Activated T-cell treated with anti-CD3 and anti-CD28 coated beads, Interleukin-2, amount 50 U/mL, for 24 hours (primary cell): ENCODE data around the gene CD320.

Source experiments
- DNase-seq: peaks from one replicate; pipeline ENCODE4 v3.0.0-alpha.2; 2020
- H3K27ac Mint-ChIP-seq: 2 replicates; pipeline ENCODE4 v1.8.0; 2020; ENCODE audit warnings: mild to moderate bottlenecking, mixed read lengths
- H3K27me3 Mint-ChIP-seq: 2 replicates; pipeline ENCODE4 v1.8.0; 2020; ENCODE audit warnings: mixed read lengths
- H3K36me3 Mint-ChIP-seq: 2 replicates; pipeline ENCODE4 v1.8.0; 2020; ENCODE audit warnings: low read depth, mixed read lengths
- H3K4me1 Mint-ChIP-seq: 2 replicates; pipeline ENCODE4 v1.8.0; 2020; ENCODE audit warnings: low read depth, mixed read lengths
- H3K4me3 Mint-ChIP-seq: 2 replicates; pipeline ENCODE4 v1.8.0; 2020; ENCODE audit warnings: mild to moderate bottlenecking, moderate library complexity, mixed read lengths
- H3K9me3 Mint-ChIP-seq: 2 replicates; pipeline ENCODE4 v1.8.0; 2020; ENCODE audit warnings: mixed read lengths

Gene CD320

DNA sequence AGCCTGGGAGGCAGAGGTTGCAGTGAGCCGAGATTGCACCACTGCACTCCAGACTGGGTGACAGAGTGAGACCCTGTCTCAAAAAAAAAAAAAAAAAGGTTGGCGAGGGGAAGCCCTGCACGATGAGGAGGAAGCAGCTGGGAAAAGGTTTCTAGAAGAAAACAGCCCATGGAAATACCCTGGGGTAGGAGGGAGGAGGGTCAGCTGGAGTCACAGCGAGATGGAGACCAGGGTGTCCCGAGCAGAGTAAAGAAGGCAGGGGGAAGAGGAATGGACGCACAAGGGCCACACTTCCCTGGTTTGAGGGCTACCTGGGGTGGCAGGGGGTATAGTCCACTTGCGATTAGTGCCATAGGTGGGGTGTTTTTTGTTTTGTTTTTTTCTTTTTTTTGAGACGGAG is 28.5 kb upstream of the CD320 start:
- Mint-ChIP-seq H3K27me3 (peaks cover 47% of the 10 kb centered on the region), H3K9me3 (no peaks in the 10 kb centered on the region), H3K36me3 (no peaks in the 10 kb centered on the region), H3K4me3 (no peak overlapping the region), H3K27ac (no peak overlapping the region), H3K4me1 (peaks cover 10% of the 10 kb centered on the region)
- DNase-seq = no peak

DNA sequence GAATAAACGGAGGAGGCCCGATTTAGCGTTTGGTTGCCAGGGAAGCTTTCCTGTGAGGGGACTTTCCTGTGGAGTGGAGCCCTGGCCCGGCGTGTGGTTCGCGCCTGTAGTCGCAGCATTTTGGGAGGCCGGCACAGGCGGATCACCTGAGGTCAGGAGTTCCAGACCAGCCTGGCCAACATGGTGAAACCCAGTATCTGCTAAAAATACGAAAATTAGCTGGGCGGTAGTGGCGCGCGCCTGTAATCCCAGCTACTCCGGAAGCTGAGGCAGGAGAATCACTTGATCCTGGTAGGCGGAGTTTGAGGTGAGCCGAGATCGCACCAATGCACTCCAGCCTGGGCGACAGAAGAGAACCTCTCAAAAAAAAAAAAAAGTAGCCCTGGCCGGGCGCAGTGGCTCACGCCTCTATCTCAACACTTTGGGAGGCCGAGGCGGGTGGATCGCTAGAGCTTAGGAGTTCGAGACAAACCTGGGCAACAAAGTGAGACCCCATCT is 28.0 kb upstream of the CD320 start:
- H3K36me3 Mint-ChIP-seq = no peaks in the 10 kb centered on the region
- no peak overlapping the region for H3K27ac Mint-ChIP-seq
- peaks cover 10% of the 10 kb centered on the region for H3K4me1 Mint-ChIP-seq
- peaks cover 47% of the 10 kb centered on the region for H3K27me3 Mint-ChIP-seq
- no peak for DNase-seq
- H3K4me3 Mint-ChIP-seq = peak overlapping the region; percentile 40
- H3K9me3 Mint-ChIP-seq = no peaks in the 10 kb centered on the region

DNA sequence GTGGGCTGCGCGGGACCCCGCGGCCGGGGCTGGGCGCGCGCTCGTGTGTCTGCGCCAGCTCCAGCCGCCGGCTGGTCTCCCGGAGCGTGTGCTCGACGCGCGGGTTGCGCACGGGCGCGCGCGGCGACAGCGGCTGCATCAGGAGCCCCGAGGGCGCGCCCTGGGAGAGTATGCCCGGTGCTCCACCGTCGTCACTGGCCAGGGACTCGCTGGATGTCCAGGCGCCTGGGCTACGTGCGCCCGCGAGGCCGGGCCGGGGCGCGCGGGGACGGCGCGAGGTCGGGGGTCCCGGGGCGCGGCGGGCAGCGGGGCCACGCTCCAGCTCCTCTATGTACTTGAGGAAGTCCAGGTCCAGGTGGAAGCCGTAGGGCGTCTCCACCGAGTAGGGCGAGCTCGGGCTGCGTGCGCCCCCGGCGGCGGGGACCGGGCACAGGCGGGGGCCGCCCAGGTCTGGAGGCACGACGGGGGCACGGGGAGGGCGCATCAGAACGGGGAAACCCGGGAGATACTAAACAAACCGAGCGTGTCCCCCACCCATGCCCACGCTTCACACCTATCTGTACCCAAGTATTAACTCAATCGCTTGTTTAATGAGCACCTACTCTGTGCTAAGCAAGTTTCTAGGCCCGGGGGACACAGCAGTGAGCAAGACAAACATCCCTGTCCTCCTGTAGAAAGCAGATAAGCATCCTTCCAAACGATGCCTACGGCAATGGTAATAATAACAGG is 27.3 kb upstream of the CD320 start:
- H3K4me3 Mint-ChIP-seq = peak overlapping the region; percentile 40
- peaks cover 10% of the 10 kb centered on the region for H3K4me1 Mint-ChIP-seq
- no peaks in the 10 kb centered on the region for H3K36me3 Mint-ChIP-seq
- H3K9me3 Mint-ChIP-seq = no peaks in the 10 kb centered on the region
- peaks cover 42% of the 10 kb centered on the region for H3K27me3 Mint-ChIP-seq
- no peak overlapping the region for H3K27ac Mint-ChIP-seq
- DNase-seq = peak; percentile 63

DNA sequence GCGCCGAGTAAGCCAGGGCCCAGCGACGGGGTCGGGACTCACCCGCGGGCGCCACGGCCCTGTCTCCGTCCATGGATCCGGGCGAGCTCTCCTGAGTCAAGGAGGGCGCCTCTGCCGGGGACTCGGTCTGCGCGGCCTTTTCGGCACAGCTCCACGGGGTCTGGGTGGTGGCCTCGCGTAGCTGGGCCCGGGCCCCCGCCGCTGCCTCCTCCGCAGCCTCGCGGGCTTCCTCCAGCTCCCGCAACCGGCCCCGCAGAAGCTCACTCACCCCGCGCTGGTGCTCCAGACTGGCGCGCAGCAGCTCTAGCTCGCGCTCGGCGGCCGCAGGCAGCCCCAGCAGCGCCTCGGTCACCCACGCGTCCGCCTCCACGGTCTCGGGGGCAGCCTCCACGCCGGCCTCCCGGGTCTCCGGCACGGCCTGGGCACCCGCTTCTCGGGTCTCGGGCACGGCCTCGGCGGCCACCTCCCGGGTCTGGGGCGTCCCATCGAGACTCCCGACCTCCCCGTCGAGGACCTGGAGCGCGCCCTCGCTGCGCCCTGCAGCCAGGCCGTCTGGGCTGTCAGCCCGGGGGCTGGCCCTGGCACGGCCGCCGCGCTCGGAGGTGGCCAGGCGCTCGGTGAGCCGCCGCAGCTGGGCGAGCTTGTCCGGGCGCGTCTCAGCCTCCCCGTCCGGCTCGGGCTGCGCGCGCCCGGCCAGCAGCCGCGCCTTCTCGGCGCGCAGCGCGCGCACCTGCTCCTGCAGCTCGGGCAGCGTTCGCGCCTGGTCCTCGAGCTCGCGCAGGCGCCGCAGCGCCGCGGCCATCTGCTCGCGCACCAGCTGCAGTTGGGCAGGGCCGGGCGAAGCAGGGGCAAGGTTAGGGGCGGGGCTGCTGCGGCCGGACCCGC is 26.5 kb upstream of the CD320 start:
- Mint-ChIP-seq H3K4me3 (no peak overlapping the region), H3K27me3 (peaks cover 41% of the 10 kb centered on the region), H3K36me3 (no peaks in the 10 kb centered on the region), H3K27ac (no peak overlapping the region), H3K4me1 (peaks cover 10% of the 10 kb centered on the region), H3K9me3 (no peaks in the 10 kb centered on the region)
- DNase-seq = peak; percentile 60

DNA sequence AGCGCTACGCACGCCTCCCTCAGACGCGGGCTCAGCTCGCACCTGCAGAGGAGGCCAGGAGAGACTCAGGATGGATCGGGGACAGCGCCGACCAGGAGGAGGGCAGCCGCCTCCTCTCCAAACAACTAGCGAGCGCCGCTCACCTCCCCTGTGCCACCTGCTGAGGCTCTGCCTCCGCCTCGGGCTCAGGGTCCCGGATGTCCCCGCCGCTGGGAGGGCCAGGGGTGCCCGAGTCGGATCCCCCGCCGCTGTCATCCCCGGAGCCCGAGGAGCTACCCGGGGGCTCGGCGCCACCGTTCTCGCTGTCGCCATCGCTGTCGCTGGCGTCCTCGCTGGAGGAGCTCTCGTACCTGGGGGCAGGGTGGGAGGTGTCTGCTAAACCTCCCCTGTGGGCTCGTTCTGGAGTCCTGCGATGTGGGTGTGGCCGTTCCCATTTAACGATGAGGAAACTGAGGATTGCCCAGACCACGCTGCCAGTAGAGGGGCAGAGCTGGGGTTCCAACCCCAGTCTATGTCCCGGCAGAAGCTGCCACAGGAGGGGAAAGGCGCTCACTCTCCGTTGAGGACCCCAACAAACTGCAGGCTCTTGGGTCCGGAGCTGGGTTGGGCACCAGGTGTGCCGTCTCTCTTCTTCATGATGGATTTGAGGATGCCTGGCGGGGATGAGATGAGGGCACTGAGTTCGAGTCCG is 25.8 kb upstream of the CD320 start:
- DNase-seq = no peak
- no peak overlapping the region for H3K4me3 Mint-ChIP-seq
- H3K27ac Mint-ChIP-seq = no peak overlapping the region
- no peaks in the 10 kb centered on the region for H3K9me3 Mint-ChIP-seq
- H3K36me3 Mint-ChIP-seq = no peaks in the 10 kb centered on the region
- H3K27me3 Mint-ChIP-seq = peaks cover 39% of the 10 kb centered on the region
- peaks cover 10% of the 10 kb centered on the region for H3K4me1 Mint-ChIP-seq

DNA sequence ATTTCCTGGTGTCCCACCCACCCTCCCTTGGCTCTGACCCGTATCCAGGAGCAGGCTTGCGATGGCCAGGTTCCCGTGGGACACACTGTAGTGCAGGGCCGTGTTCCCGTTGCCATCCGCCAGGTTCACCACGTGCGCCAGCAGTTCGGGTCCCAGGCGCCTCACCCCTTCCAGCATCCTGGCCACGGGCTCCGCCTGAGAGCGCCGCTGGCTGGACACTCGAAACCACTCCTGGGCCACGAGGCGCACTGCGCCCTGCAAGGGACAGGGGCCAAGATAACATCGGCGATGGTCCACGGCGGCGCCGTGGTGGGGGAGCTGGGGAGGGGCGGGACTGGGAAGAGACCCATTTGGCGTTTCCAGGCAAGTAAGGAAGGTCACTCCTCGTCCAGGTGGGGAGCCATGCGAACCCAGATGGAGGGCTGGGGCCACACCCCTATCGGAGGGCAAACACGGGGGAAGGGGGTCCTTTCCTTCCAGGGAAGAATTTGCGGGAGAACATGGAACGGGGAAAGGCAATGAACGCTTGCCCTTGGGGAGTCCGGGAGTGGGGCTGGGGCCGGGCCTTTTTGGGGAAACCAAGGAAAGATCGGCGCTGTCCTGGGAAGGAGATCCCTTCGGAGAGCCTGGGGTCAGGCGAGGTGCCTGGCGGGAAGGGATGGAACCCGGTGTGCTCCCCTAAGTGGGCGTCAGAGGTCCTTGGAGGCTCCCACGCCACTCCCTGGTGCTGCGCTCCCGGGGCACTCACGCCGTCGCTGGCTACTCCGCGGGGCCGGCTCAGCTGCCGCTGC is 25.0 kb upstream of the CD320 start:
- H3K4me3 Mint-ChIP-seq = no peak overlapping the region
- no peak overlapping the region for H3K27ac Mint-ChIP-seq

DNA sequence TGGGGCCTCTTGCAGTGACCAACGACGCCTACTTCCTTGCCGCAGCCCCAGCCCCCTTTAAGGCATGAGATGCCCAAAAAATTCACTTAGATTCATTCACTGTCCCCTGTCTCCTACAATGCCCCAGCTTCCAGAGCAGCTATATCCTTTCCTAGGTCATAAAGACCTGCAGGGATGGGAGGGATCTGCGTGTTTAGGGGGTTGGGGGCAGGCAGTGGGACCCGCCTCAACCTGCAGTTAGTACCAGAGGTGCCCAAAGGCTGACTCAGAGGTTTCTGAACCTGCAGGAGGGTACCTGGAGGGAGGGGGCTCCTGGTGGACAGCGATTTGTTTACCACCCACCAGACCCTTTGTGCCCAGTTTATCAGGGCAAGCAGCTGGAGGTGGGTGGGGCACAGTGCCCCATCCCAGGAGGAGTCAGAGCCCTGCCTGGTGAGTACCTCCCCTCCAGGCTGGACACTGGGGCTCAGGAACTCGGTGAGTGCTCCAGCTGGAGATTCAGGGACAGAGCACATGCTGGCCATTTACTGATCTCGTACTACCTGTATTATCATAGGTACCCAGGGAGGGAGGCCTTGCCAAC is 23.2 kb upstream of the CD320 start:
- no peak for DNase-seq
- H3K9me3 Mint-ChIP-seq = no peaks in the 10 kb centered on the region
- H3K4me3 Mint-ChIP-seq = no peak overlapping the region
- H3K4me1 Mint-ChIP-seq = peaks cover 10% of the 10 kb centered on the region
- H3K36me3 Mint-ChIP-seq = no peaks in the 10 kb centered on the region
- no peak overlapping the region for H3K27ac Mint-ChIP-seq
- peaks cover 20% of the 10 kb centered on the region for H3K27me3 Mint-ChIP-seq

More for the DNA sequence above, 25.0 kb upstream of the CD320 start:
- Mint-ChIP-seq H3K27me3 (peaks cover 34% of the 10 kb centered on the region), H3K9me3 (no peaks in the 10 kb centered on the region), H3K36me3 (no peaks in the 10 kb centered on the region), H3K4me1 (peaks cover 10% of the 10 kb centered on the region)
- no peak for DNase-seq

DNA sequence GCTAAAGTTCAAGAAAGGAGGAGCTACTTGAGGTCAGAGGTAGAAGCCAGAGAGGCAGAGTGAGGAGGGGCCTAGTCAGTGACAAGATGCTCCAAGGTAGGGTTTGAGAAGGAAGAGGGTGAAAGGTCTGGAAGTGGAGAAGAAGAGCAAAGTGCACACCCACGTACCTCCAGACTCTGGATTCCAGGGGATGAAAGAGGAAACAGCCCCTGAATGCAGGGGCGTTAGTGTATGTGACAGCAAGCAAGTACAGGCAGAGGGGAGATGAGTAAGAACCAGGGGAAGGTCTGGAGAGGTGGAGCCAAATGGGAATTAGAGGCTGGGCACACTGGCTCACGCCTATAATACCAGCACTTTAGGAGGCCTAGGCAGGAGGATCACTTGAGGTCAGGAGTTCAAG is 21.8 kb upstream of the CD320 start:
- Mint-ChIP-seq H3K27me3 (peaks cover 14% of the 10 kb centered on the region), H3K9me3 (no peaks in the 10 kb centered on the region), H3K4me3 (no peak overlapping the region), H3K27ac (no peak overlapping the region), H3K36me3 (no peaks in the 10 kb centered on the region), H3K4me1 (peaks cover 4% of the 10 kb centered on the region)
- DNase-seq = no peak

DNA sequence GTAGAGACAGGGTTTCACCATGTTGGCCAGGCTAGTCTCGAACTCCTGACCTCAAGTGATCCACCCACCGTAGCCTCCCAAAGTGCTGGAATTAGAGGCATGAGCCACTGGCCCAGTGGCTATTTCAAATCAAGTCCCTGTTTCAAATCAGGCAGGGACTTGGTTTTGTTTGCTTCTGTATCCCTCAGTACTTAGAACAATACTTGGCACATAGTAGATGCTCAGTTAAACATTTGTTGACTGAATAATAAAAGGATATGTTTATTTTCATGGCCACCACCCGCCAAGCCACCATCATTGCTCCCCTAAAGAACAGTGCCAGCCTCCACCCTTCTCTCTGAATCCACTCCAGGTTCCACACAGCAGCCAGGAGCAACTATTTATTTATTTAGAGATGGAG is 17.3 kb upstream of the CD320 start:
- no peaks in the 10 kb centered on the region for H3K27me3 Mint-ChIP-seq
- H3K27ac Mint-ChIP-seq = peak overlapping the region; percentile 47
- H3K4me3 Mint-ChIP-seq = no peak overlapping the region

DNA sequence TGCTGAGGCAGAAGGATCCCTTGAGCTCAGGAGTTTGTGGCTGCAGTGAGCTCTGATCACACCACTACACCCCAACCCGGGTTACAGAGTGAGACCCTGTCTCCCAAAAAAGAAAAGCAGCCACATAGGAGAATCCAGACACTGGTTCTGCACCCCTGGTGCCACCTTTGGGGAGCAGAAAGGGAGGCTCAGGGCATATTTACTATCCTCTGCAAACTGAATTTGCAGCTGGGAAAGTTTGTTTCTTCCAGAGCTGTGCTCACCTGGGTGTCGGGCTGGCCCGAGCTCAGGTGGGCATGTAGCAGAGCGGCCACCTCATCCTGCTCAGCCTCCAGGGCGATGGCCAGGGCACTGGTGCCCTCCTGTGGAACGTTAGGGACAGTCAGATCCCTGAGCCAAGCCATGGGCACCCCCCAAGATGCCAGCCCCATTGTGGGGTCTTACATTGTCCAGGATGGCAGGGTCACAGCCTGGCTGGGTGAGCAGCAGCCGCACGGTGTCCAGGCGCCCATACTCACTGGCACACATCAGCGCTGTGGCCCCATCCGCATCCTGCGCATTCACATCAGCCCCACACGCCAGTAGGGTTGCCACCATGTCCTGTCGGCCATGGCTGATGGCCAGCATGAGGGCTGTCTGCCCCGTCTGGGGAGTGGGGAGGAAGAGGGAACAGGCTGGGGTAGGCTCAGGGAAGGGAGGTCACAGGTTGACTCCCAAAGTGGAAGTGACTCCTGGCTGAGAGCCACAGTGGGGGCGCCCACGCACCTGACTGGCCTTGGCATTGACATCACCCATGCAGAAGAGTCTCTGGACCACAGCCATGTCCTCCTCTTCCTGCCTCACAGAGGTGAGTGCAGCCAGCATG is 16.3 kb upstream of the CD320 start:
- peak overlapping the region; percentile 100 for H3K4me3 Mint-ChIP-seq
- H3K36me3 Mint-ChIP-seq = peaks cover 53% of the 10 kb centered on the region
- H3K27me3 Mint-ChIP-seq = no peaks in the 10 kb centered on the region
- peaks cover 24% of the 10 kb centered on the region for H3K4me1 Mint-ChIP-seq
- DNase-seq = peak; percentile 56
- no peaks in the 10 kb centered on the region for H3K9me3 Mint-ChIP-seq
- H3K27ac Mint-ChIP-seq = peak overlapping the region; percentile 99

More for the DNA sequence above, 17.3 kb upstream of the CD320 start:
- no peak for DNase-seq
- peaks cover 16% of the 10 kb centered on the region for H3K4me1 Mint-ChIP-seq
- peaks cover 45% of the 10 kb centered on the region for H3K36me3 Mint-ChIP-seq
- H3K9me3 Mint-ChIP-seq = no peaks in the 10 kb centered on the region

DNA sequence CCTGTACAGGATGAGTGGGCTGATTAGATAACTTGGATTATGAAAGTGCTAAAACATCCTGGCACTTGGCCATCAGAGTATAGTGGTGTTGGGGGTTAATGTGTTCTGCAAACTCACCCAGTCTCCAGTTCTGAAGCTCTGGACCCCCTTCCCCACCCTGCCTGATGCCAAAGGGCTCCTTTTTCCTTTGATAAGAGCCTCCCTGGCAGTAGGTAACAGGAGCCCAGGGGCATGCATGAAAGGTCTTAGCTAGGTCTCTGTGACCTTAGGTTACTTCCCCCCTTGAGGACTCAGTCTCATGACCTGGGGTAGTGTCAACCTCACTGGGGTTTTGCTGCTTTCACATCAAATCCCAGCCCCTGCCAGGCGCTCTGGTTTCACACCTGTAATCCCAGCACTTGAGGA is 15.6 kb upstream of the CD320 start:
- peaks cover 28% of the 10 kb centered on the region for H3K4me1 Mint-ChIP-seq
- peak overlapping the region; percentile 99 for H3K27ac Mint-ChIP-seq
- DNase-seq = peak; percentile 56
- H3K27me3 Mint-ChIP-seq = no peaks in the 10 kb centered on the region
- no peaks in the 10 kb centered on the region for H3K9me3 Mint-ChIP-seq
- H3K4me3 Mint-ChIP-seq = peak overlapping the region; percentile 100
- peaks cover 57% of the 10 kb centered on the region for H3K36me3 Mint-ChIP-seq

DNA sequence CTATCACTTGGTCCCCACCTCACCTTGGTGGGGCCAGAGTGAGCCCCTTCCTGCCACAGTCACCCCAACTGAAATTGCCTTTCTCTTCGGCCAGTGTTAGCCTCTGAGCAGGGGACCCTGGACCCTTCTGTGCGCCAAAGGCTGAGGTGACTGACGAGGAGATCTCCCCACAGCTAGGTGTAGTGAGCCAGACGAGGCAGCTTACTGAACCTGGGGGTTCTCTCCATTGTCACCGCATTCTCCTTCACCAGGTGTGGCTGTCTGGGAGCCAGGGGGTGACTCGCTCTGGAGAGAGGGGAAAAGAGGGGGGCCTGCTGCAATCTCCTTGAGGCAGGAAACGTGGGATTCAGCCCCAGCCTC is 14.5 kb upstream of the CD320 start:
- Mint-ChIP-seq H3K27ac (peak overlapping the region; percentile 99), H3K9me3 (no peaks in the 10 kb centered on the region)

More for the DNA sequence above, 14.5 kb upstream of the CD320 start:
- H3K4me1 Mint-ChIP-seq = peaks cover 28% of the 10 kb centered on the region
- peak overlapping the region; percentile 100 for H3K4me3 Mint-ChIP-seq
- DNase-seq = peak; percentile 45
- no peaks in the 10 kb centered on the region for H3K27me3 Mint-ChIP-seq
- H3K36me3 Mint-ChIP-seq = peaks cover 61% of the 10 kb centered on the region
